GM08714 (cell line): Measurements from ENCODE around the gene UBAP1L.

Experiments used
- H3K4me3 ChIP-seq: fragments of 200-500 bp; sonication (Bioruptor generic); 2 replicates; pipeline ENCODE4 v1.5.1; 2014; ENCODE audit warnings: mild to moderate bottlenecking, low read length, inconsistent platforms
- ZNF274 ChIP-seq: IDR thresholded peaks from 2 replicates; pipeline ENCODE4 v1.6.1; 2012; ENCODE audit warnings: mild to moderate bottlenecking, low read depth, low read length

The UBAP1L gene

DNA sequence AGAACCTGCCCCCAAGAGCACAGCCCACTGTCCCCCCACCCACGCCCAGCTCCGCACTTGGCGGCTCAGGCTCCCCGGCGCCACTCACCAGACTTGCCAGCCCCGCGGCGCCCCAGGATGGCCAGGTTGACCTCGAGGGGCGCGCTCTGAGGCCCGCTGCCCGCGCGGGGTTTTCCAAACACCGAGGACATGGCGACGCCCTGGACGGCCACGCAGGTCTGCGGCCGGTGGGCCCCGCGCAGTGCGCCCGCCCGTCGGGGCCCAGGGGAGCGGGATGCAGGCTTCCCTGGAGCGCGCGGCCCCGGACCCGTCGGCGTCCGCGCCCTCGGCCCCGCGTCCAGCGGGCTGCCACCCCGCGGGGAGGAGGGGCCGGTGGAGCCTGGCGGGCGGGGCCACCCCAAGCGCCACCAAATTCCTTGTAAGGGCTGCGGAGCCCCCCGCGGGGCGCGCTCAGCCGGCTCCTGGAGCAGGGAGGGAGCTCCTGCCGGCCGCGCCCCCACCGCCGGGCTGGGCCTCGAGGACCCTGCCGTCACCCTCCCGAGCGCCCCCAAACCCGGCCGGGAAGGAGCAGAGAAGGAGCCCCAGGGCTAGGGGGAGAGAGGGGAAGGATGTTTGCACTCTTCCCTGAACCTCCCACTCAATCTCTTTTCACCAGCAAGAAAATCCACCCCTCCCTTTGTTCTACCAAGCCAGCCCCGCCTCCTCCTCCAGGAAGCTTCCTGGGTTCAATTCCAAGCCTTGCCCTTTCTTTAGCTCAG, 47.2 kb downstream of the UBAP1L start, which contains the start of gene RASL12:
RASL12 (minus strand) TSS at position 347 of the 758 bp plus-strand sequence; CDS start at position 191, 156 bp downstream.
- no peak for TF ChIP-seq ZNF274
- H3K4me3 ChIP-seq = no peak within 1 kb of the TSS

DNA sequence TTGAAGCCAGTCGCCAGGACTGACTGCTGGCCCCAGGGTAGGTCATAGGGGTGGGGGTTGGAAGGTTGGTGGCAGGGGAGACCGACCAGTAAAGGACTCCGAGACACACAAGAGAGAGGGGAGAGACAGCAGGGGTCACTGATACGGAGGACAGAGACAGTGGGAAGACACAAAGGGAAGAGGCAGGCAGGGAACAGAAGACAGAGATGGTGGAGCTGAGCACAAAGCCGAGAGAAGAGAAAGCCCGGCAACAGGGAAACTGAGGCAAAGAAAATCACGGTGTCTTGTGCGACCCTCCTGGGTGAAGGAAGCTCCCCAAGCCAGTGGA, 47.7 kb downstream of the UBAP1L start:
- no peak for TF ChIP-seq ZNF274
- H3K4me3 ChIP-seq = no peak overlapping the region

DNA sequence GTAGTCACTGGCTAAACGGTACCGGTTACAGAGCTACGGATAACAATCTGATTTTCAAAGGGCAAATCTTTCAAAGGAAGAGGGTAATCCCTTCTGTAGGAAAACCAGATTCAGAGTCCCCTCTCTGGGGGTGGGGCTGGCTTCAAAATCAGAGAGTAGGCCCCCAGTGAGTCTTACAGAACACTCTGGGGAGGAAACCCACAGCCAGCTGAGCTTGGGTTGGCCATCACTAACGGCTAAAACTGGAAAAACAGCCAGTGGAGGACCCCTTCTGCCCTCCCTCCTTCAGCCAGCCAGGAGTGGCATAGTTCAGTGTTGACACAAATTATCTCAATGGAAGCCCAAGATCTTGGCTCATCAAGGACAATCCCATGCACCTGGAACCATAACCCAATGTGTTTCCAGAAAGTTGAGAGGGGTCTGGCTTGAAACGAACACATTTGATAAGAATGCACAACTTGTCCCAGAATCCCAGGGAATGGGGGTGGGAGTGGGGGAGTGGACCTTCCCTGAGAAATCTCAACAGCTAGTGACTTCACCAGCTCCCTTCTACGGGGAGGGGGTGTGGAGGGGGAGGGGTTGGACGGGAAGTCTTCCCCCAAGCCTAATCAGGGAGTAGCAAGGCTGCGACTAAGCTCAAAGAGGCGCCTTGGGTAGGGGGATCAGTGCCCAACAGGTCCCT, 48.2 kb downstream of the UBAP1L start:
- no peak for TF ChIP-seq ZNF274
- H3K4me3 ChIP-seq = no peak overlapping the region

DNA sequence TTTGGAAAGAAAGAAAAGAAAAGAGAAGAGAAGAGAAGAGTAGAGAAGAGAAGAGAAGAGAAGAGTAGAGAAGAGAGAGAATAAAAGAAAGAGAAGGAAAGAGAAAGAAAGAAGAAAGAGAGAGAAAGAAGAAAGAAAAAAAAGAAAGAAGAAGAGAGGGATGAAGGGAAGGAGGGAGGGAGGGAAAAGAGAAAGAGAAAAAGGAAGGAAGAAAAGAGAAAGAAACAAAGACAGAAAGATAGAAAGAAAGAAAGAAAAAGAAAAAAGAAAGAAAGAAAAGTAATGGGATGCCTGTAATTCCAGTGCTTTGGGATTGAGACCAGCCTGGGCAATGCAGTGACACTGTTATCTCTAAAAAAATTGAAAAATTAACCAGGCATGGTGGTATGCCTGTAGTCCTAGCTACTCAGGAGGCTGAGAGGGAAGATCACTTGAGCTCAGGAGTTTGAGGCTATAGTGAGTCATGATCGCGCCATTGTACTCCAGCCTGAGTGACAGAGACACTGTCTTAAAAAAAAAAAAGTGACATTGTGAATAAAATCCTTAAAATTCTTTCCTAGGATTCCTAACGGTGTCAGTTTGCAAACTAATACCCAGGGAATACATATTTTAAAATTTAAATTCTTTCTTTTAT, 48.9 kb downstream of the UBAP1L start:
- no peak overlapping the region for H3K4me3 ChIP-seq

DNA sequence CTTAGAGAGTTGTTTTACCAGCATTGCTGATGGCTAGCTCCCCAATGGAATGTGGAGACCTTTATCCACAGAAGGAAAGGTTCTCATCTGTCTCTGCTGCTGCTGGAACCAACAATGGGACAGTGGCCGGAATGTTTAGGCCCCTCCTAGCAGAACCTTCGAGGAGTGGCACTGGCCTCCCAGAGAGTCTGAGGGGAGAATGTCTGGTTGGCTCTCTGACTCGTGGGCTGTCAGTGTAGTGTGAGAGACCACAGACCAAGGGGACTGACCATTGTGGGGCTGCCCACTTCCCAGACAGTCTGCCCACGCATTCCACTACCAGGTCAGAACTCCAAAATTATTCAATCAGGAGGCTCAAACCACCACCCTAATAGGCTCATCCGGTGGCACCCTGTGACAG, 52.3 kb downstream of the UBAP1L start:
- no peak for TF ChIP-seq ZNF274
- no peak overlapping the region for H3K4me3 ChIP-seq

More for the DNA sequence above, 48.9 kb downstream of the UBAP1L start:
- no peak for TF ChIP-seq ZNF274

DNA sequence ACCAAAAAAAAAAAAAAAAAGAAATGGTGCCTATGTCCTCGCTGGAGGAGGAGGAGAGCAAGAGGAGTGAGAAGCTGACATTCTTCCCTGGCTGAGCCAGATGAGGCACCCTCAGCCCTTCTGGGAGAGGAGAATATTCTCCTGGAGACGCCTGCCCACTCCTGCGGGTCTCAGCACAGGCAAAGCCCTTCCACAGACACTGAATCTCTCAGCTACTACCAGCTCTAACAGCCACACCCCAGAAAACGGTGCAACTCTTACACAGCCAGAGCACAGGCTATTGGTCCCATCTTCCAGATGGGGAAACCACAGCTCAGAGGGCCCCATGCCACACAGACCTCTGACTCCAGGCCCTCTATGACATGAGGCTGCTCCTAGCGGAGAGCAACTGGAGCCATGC, 52.9 kb downstream of the UBAP1L start:
- no peak overlapping the region for H3K4me3 ChIP-seq
- TF ChIP-seq ZNF274 = no peak

DNA sequence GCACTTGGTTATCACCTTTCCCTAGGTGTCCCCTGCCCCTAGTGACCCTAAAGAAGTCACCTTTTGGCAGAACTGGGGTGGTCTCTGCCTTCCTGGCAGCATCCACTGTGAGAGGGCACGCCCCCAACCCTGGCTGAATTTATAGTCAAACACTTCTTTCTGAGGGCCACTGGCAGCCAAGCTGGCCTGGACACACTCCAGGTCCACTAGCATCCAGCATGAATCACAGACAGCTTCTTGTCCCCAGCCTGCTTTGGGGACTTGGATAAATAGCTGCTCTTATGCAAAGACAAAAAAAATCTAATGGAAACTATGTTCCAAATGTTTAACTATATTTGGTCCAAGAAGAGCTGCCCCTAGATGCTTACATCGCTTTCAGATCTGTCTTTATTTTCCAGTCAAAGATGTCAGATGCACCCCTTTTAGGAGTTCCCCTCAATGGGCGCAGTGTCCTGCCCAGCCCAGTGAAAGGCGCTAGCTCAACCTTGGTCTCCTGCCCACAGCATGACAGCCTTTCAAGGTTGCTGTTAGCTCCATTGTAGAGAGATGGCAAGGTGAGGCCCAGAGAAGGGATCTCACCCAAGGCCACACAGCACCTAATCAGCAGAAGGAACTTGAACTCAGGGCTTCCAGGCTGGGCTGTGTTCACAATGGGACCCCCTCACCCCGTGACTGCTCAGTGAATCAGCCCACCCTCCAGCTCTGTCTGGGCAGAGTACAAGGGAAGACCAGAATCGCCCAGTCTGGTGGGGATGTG, 54.2 kb downstream of the UBAP1L start:
- TF ChIP-seq ZNF274 = no peak
- H3K4me3 ChIP-seq = no peak overlapping the region

DNA sequence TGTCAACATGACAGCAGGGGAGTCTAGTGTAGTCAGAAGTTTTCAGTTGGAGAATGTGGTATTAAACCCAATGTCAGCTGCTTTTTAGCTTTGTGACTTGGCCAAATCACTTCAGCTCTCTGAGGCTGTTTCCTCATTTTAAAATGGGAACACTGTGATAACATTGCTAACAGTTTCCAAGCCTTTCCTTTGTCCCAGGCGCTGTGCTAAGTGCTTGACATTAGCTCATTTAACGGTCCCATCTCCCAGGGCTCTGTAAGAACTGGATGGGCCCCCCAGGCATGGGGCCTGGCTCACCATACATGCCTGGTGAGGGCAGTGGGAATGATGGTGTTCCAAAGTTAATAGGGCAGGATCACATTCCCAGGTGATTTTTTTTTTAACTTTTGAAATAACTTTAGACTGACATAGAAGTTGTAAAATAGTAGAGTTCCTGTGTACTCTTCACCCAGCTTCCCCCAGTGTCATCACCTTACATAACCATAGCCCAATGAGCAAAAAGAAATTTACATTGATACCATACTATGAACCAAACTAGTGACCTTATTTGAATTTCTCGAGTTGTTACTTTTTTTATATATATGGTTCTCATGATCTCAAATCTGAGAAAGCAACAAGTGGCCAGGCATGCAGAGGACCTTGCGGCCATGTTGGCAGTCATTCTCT, 54.9 kb downstream of the UBAP1L start:
- TF ChIP-seq ZNF274 = no peak
- H3K4me3 ChIP-seq = no peak overlapping the region

DNA sequence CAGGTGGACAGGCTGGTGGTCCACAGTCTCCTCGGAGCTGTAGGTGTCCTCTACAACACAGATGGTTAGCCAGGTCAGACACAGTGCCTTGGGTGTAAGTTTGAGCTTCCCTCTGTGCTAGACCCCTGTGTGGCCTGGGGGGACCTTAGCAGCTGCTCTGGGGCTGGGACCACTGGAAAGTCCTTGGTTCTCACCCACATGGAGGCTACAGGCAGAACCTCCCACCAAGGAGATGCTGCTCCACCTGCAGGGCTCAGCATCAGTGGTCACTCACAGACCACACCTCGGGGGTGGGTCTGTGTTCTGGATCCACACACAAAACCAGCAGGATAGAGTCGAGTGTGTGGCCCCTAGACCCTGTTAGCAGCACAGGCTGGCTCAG, 55.6 kb downstream of the UBAP1L start:
- TF ChIP-seq ZNF274 = no peak
- H3K4me3 ChIP-seq = no peak overlapping the region

DNA sequence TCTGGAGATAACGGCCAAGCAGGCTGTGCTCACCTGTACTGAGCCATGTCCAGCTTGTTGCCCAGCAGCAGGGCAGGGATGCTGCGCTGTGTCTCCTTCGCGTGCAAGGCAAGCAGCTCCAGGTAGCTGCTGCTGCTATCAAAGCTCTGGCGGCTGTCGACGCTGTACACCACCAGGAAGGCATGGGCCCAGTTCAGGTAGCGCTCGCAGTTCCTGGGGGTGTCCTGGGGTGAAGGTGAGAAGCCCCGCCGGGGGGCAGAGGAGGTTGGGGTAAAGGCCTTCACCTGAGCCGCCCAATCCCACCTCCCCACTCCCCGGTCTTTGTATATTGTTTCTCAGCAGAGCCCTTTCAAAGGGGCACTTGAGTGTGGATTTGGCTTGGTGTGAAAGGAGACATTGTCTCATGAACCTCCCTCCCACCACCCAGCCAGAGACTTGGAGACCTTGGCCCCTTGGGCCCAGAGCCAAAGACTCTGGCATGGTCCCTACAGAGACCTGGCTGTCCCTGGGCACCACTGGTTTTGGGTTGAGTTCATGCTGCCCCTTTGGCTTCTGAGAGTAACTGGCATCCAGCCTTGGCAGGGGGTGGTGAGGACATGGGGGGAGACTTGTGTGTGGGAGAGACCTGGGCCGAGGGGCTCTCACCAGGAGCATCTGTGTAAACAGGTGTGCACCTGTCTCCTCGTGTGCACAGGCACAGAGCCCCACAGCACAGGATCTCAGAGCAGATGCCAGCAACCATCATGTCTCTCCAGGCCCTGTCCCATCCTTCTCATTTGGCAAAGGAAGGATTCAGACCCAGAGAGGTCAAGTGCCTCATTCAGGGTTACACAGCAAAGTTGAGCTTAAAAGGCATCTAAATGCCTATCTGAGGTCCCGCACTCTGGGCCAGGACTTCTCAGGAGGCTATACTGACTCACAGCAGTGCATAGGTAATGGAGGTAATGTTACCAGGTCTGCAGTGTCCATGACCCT, 56.3 kb downstream of the UBAP1L start:
- no peak overlapping the region for H3K4me3 ChIP-seq
- no peak for TF ChIP-seq ZNF274

DNA sequence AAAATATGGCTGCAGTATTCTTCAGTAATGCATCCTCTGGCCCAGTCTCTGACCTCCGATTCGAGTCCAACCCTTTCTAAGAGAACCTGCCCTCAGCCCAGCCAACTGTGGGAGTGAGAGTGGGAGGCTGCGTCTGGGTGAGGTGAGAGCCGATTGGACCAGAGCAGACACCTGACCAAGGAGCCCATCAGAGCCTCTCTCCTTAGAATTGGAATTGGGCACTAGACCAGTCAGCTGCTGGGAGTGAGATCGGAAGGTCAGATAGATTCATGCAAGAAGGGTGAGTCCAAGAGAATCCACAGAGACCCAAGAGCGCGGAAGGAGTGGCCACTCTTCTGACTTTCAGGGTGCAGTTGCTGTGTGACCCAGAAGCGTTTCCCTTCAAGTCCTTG, 57.5 kb downstream of the UBAP1L start:
- no peak overlapping the region for H3K4me3 ChIP-seq
- no peak for TF ChIP-seq ZNF274

DNA sequence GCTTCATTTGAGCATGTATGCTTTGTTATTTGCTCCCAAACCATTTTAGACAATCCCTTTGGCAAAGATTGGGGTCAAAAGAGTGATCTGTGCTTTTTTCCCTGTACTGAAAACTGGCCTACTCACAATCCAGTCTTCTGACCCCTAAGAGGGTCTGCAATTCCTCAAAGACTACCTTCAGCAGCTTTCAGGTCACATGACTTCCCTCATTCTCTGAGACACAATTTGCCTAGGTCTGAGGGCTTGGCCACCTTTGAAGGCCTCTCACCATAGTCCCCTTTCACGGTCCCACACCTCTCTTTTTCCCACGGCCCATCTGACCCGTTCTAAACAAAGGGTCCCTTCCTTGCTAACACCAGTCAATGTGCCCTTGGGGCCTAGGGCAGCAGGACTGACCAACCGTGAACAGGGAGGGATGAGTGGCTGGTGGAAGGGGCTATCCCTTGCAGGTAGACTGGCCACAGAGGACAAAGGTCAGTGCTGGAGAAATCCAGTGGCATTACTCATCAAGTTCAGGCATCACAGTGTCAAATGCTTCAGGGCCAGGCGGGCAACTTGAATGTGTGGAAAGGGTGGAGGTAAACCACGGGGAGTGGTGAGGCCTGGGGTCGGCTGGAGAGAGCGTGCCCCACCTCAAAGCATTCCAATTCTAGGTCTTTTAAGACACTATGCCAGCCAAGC, 58.0 kb downstream of the UBAP1L start:
- no peak overlapping the region for H3K4me3 ChIP-seq
- TF ChIP-seq ZNF274 = no peak
